ENCODE measurements around the gene IFT27.

- no peak for TF ChIP-seq GATA2 (IDR thresholded peaks at IDR 0.05; ENCODE audit: low read depth, low read length)
- no peak for TF ChIP-seq GATA3 (IDR thresholded peaks at IDR 0.05; ENCODE audit: low read depth, low read length)
Observed at GRCh38 chr22:36758792-36759271, 17.1 kb downstream of the IFT27 start.
